22Rv1 (cell line): ENCODE results near the gene LDLRAD4.

Experiments used
- H3K27ac ChIP-seq: fragments of 450-650 bp; 2 replicates; pipeline ENCODE4 v1.5.1; 2017
- CTCF ChIP-seq: fragments of 450-650 bp; IDR thresholded peaks from 2 replicates; pipeline ENCODE4 v1.5.1; 2017; ENCODE audit warnings: mild to moderate bottlenecking
- ZFX ChIP-seq: fragments of 450-650 bp; IDR thresholded peaks from 2 replicates; pipeline ENCODE4 v1.6.1; 2017; ENCODE audit warnings: antibody characterized with exemption, borderline replicate concordance

The LDLRAD4 gene

GRCh38 chr18:13520306-13520705, 301.7 kb downstream of the LDLRAD4 start:
- no peak for TF ChIP-seq ZFX
- no peak for TF ChIP-seq CTCF
- no peak overlapping the region for H3K27ac ChIP-seq

- H3K27ac ChIP-seq = no peak overlapping the region
- TF ChIP-seq ZFX = no peak
- no peak for TF ChIP-seq CTCF
Measured at GRCh38 chr18:13520741-13521140, 302.2 kb downstream of the LDLRAD4 start.

GRCh38 chr18:13521418-13521817, 302.9 kb downstream of the LDLRAD4 start:
- no peak for TF ChIP-seq CTCF
- TF ChIP-seq ZFX = no peak
- H3K27ac ChIP-seq = no peak overlapping the region

- TF ChIP-seq ZFX (no peak), CTCF (no peak)
- no peak overlapping the region for H3K27ac ChIP-seq
Measured at GRCh38 chr18:13522256-13522655, 303.7 kb downstream of the LDLRAD4 start.

- TF ChIP-seq ZFX (no peak), CTCF (no peak)
- no peak overlapping the region for H3K27ac ChIP-seq
Measured at GRCh38 chr18:13522861-13523660, 304.5 kb downstream of the LDLRAD4 start.

- TF ChIP-seq ZFX (no peak), CTCF (no peak)
- H3K27ac ChIP-seq = no peak overlapping the region
Measured at GRCh38 chr18:13524054-13524453, 305.5 kb downstream of the LDLRAD4 start.

- TF ChIP-seq ZFX (no peak), CTCF (no peak)
- no peak overlapping the region for H3K27ac ChIP-seq
Measured at GRCh38 chr18:13524811-13525210, 306.3 kb downstream of the LDLRAD4 start.
